Type B pancreatic cell (in vitro differentiated cells): Measurements from ENCODE around the gene SLC25A23. TPM values are rescaled to one million over a fixed set of nuclear protein-coding genes. Genes with fewer than 3 reads are reported as not detected.

ENCODE experiments used
- DNase-seq: peaks from one replicate; pipeline ENCODE4 v3.0.0; 2021; ENCODE audit warnings: mixed read lengths; ENCODE audit not compliant: unreplicated experiment; ENCODE audit errors: extremely low spot score
- H3K27ac Mint-ChIP-seq: 2 replicates; pipeline ENCODE4 v1.8.0; 2021; ENCODE audit warnings: mild to moderate bottlenecking, mixed read lengths
- H3K27me3 Mint-ChIP-seq: 2 replicates; pipeline ENCODE4 v1.8.0; 2021; ENCODE audit warnings: mixed read lengths
- H3K36me3 Mint-ChIP-seq: 2 replicates; pipeline ENCODE4 v1.8.0; 2021; ENCODE audit warnings: mixed read lengths
- H3K4me1 Mint-ChIP-seq: one replicate; pipeline ENCODE4 v1.8.0; 2021; ENCODE audit warnings: mixed read lengths; ENCODE audit not compliant: unreplicated experiment
- H3K4me3 Mint-ChIP-seq: 2 replicates; pipeline ENCODE4 v1.8.0; 2021; ENCODE audit warnings: mild to moderate bottlenecking, mixed read lengths
- H3K9me3 Mint-ChIP-seq: 2 replicates; pipeline ENCODE4 v1.8.0; 2021; ENCODE audit warnings: mixed read lengths
- CTCF ChIP-seq: fragments of 200-600 bp; sonication (generic); conservative IDR thresholded peaks from 2 replicates; pipeline ENCODE4 v1.5.0; 2021; ENCODE audit warnings: antibody characterized with exemption, mild to moderate bottlenecking
- total RNA-seq: library from RNA; stranded (reverse); gene quantifications from 2 replicates; pipeline ENCODE4 v1.2.1, GENCODE V29; 2021; ENCODE audit warnings: low replicate concordance

Gene SLC25A23
- total RNA-seq, 1 donor from 2014 or later, result 67.5 TPM

- Mint-ChIP-seq H3K27ac (no peak overlapping the region), H3K4me3 (no peak overlapping the region), H3K36me3 (peaks cover 21% of the 10 kb centered on the region), H3K9me3 (no peaks in the 10 kb centered on the region), H3K4me1 (no peaks in the 10 kb centered on the region), H3K27me3 (no peaks in the 10 kb centered on the region)
- TF ChIP-seq CTCF, result no peak
- no peak for DNase-seq
These were observed 17.4 kb downstream of the SLC25A23 start for GRCh38 chr19:6442087-6442688.

DNA sequence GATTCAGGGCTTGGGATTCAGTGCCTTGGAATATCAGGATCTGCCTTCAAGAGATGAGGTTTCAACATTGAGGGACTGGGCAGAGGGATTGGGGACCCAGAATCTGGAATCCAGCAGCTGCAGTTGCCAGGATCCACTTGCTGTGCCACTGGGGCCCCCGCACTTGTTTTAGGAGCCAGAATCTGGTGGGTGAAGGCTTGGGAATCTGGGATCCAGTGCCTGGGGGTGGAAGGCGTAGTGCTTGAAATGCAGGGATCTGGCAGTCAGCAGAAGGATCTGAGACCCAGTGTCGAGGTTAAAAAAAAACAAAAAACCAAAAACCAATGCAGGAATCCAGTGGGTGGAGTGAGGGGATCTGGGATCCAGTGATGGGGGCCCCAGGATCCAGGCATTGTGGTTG lies 18.7 kb downstream of the SLC25A23 start:
- TF ChIP-seq CTCF, result no peak
- no peaks in the 10 kb centered on the region for H3K9me3 Mint-ChIP-seq
- DNase-seq, result no peak
- no peak overlapping the region for H3K4me3 Mint-ChIP-seq
- no peak overlapping the region for H3K27ac Mint-ChIP-seq
- H3K27me3 Mint-ChIP-seq, result no peaks in the 10 kb centered on the region
- peaks cover 14% of the 10 kb centered on the region for H3K36me3 Mint-ChIP-seq
- no peaks in the 10 kb centered on the region for H3K4me1 Mint-ChIP-seq

DNA sequence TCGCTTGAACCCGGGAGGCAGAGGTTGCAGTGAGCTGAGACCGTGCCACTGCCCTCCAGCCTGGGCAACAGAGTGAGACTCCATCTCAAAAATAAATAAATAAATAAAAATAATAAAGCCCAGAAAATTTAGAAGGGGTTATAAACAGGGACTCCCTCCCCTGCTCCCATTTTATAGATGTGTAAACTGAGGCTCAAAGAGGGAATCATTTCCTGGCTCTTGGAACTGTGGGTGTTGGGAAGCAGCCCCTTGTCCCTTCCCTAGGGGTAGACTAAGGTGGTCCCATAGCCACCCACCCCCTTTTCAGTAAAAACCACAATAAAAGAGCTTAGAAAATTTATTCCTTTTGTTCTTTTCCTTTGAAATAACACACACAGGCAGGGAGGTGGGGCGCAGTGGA lies 19.8 kb downstream of the SLC25A23 start:
- H3K9me3 Mint-ChIP-seq, result no peaks in the 10 kb centered on the region
- TF ChIP-seq CTCF, result no peak
- no peaks in the 10 kb centered on the region for H3K4me1 Mint-ChIP-seq
- no peak overlapping the region for H3K4me3 Mint-ChIP-seq
- no peaks in the 10 kb centered on the region for H3K27me3 Mint-ChIP-seq
- no peak overlapping the region for H3K27ac Mint-ChIP-seq
- no peak for DNase-seq
- peaks cover 14% of the 10 kb centered on the region for H3K36me3 Mint-ChIP-seq

DNA sequence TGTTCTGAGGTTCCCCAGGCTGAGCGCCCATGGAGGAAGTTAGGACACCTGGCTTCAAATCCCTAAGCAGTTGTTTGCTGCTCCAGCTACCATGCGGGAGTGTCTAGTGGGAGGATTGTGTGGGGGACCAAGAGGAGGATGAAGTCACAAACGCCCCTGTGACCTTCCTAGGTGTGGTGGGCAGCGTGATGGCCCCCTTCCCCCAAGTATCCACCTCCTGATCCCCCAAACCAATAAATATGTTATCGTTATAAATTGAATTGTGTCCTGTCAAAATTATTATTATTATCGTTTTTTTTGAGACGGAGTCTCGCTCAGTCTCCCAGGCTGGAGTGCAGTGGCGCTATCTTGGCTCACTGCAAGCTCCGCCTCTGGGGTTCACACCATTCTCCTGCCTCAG lies 25.9 kb downstream of the SLC25A23 start, which contains the start of gene SLC25A41:
Gene SLC25A41, minus strand, starts transcription at position 101 of the 400 bp plus-strand sequence. Its CDS starts 70 bp downstream, at position 31.
- Mint-ChIP-seq H3K4me1 (no peaks in the 10 kb centered on the region), H3K36me3 (no peaks in the 10 kb centered on the region), H3K27me3 (peaks cover 20% of the 10 kb centered on the region), H3K27ac (no peak within 1 kb of the TSS), H3K9me3 (no peaks in the 10 kb centered on the region), H3K4me3 (no peak within 1 kb of the TSS)
- TF ChIP-seq CTCF, result no peak
- no peak for DNase-seq

GRCh38 chr19:6433165-6433564 lies 26.4 kb downstream of the SLC25A23 start:
- H3K27me3 Mint-ChIP-seq, result peaks cover 20% of the 10 kb centered on the region
- no peak overlapping the region for H3K4me3 Mint-ChIP-seq
- no peak overlapping the region for H3K27ac Mint-ChIP-seq
- DNase-seq, result no peak
- H3K36me3 Mint-ChIP-seq, result no peaks in the 10 kb centered on the region
- no peaks in the 10 kb centered on the region for H3K4me1 Mint-ChIP-seq
- no peak for TF ChIP-seq CTCF
- H3K9me3 Mint-ChIP-seq, result no peaks in the 10 kb centered on the region
